WTC11 (cell line): ENCODE results near the gene RECK. TPM values are rescaled to one million over a fixed set of nuclear protein-coding genes. Genes with fewer than 3 reads are reported as not detected.
"Not testable (repeated sequence)": the region's sequence is repeated elsewhere in the genome, so short reads cannot be mapped to it uniquely, and the experiment has no call there.

Source experiments
- ATAC-seq: fragments of 200-7000 bp; cut with Tn5 transposase; 2 replicates; pipeline ENCODE4 v1.10.0; 2021; ENCODE audit warnings: mild to moderate bottlenecking, moderate library complexity
- CTCF ChIA-PET: fragments of 300-600 bp; sonication (Branson Sonifier 250); formaldehyde crosslinking; loops from one replicate; lab custom pipeline; 2021; ENCODE audit warnings: antibody characterized with exemption; lab: Charles Lee
- POLR2A ChIA-PET: fragments of 350-600 bp; sonication (Branson Sonifier 250); formaldehyde crosslinking; loops from one replicate; lab custom pipeline; 2021; ENCODE audit warnings: antibody characterized with exemption; lab: Charles Lee
- DNase-seq: peaks from one replicate; pipeline ENCODE4 v3.0.0; 2021; ENCODE audit warnings: low spot score
- H3K27ac Mint-ChIP-seq: 2 replicates; pipeline ENCODE4 v1.8.0; 2021; ENCODE audit warnings: mixed read lengths
- H3K27me3 Mint-ChIP-seq: 2 replicates; pipeline ENCODE4 v1.8.0; 2021; ENCODE audit warnings: low read depth, mild to moderate bottlenecking, moderate library complexity, mixed read lengths
- H3K36me3 Mint-ChIP-seq: 2 replicates; pipeline ENCODE4 v1.8.0; 2021; ENCODE audit warnings: mixed read lengths
- H3K4me1 Mint-ChIP-seq: 2 replicates; pipeline ENCODE4 v1.8.0; 2022; ENCODE audit warnings: mixed read lengths
- H3K4me3 Mint-ChIP-seq: 2 replicates; pipeline ENCODE4 v1.8.0; 2021; ENCODE audit warnings: mild to moderate bottlenecking, moderate library complexity, mixed read lengths
- H3K9me3 Mint-ChIP-seq: 2 replicates; pipeline ENCODE4 v1.8.0; 2021; ENCODE audit warnings: mixed read lengths
- ATF3 ChIP-seq: sonication (generic); formaldehyde crosslinking; conservative IDR thresholded peaks from 2 replicates; pipeline ENCODE4 v1.8.1; 2022; ENCODE audit warnings: mild to moderate bottlenecking, missing genetic modification reagents
- CBFB ChIP-seq: sonication (generic); formaldehyde crosslinking; IDR thresholded peaks from 2 replicates; pipeline ENCODE4 v1.8.1; 2022; ENCODE audit warnings: mild to moderate bottlenecking, low read depth, missing genetic modification reagents
- CDX4 ChIP-seq: fragments of 250-450 bp; sonication (Bioruptor Pico); IDR thresholded peaks from 2 replicates; pipeline ENCODE4 v1.9.0; 2021; ENCODE audit warnings: moderate library complexity, mild to moderate bottlenecking, inconsistent platforms, borderline replicate concordance
- CREM ChIP-seq: sonication (generic); formaldehyde crosslinking; IDR thresholded peaks from 2 replicates; pipeline ENCODE4 v1.8.1; 2022; ENCODE audit warnings: mild to moderate bottlenecking, missing genetic modification reagents, moderate library complexity
- E2F5 ChIP-seq: sonication (generic); formaldehyde crosslinking; IDR thresholded peaks from 2 replicates; pipeline ENCODE4 v1.8.1; 2022; ENCODE audit warnings: mild to moderate bottlenecking, moderate library complexity, missing genetic modification reagents
- EMX1 ChIP-seq: fragments of 250-450 bp; sonication (Bioruptor Pico); IDR thresholded peaks from 2 replicates; pipeline ENCODE4 v1.8.0; 2021; ENCODE audit warnings: mild to moderate bottlenecking
- FOXP1 ChIP-seq: sonication (generic); formaldehyde crosslinking; IDR thresholded peaks from 2 replicates; pipeline ENCODE4 v1.8.0; 2022; ENCODE audit warnings: missing genetic modification reagents, mild to moderate bottlenecking, moderate library complexity, borderline replicate concordance
- FOXP4 ChIP-seq: sonication (generic); formaldehyde crosslinking; IDR thresholded peaks from 2 replicates; pipeline ENCODE4 v1.8.0; 2022; ENCODE audit warnings: mild to moderate bottlenecking, missing genetic modification reagents
- HMGA2 ChIP-seq: fragments of 250-450 bp; sonication (Bioruptor Pico); IDR thresholded peaks from 2 replicates; pipeline ENCODE4 v1.4.0; 2021; ENCODE audit warnings: mild to moderate bottlenecking, moderate library complexity
- MLX ChIP-seq: sonication (generic); formaldehyde crosslinking; IDR thresholded peaks from 2 replicates; pipeline ENCODE4 v1.8.1; 2023; ENCODE audit warnings: mild to moderate bottlenecking, missing genetic modification reagents, moderate library complexity
- MXD4 ChIP-seq: fragments of 250-450 bp; sonication (Bioruptor Pico); IDR thresholded peaks from 2 replicates; pipeline ENCODE4 v1.8.0; 2021; ENCODE audit warnings: mild to moderate bottlenecking, moderate library complexity, borderline replicate concordance
- NR1H2 ChIP-seq: sonication (generic); formaldehyde crosslinking; IDR thresholded peaks from 2 replicates; pipeline ENCODE4 v1.9.0; 2021; ENCODE audit warnings: mild to moderate bottlenecking, moderate library complexity, missing genetic modification reagents
- NR2C2 ChIP-seq: sonication (generic); formaldehyde crosslinking; IDR thresholded peaks from 2 replicates; pipeline ENCODE4 v1.8.0; 2022; ENCODE audit warnings: mild to moderate bottlenecking, missing genetic modification reagents
- NR3C1 ChIP-seq: sonication (generic); formaldehyde crosslinking; conservative IDR thresholded peaks from 2 replicates; pipeline ENCODE4 v1.8.1; 2023; ENCODE audit warnings: low read depth, mild to moderate bottlenecking, missing genetic modification reagents
- RELA ChIP-seq: sonication (generic); formaldehyde crosslinking; IDR thresholded peaks from 2 replicates; pipeline ENCODE4 v1.8.1; 2022; ENCODE audit warnings: missing genetic modification reagents, mild to moderate bottlenecking, borderline replicate concordance
- SMAD4 ChIP-seq: sonication (generic); formaldehyde crosslinking; IDR thresholded peaks from 2 replicates; pipeline ENCODE4 v1.8.0; 2022; ENCODE audit warnings: mild to moderate bottlenecking, missing genetic modification reagents
- TP53 ChIP-seq: sonication (generic); formaldehyde crosslinking; IDR thresholded peaks from 2 replicates; pipeline ENCODE4 v1.8.1; 2023; ENCODE audit warnings: mild to moderate bottlenecking, missing genetic modification reagents
- ZMAT4 ChIP-seq: fragments of 250-450 bp; sonication (Bioruptor Pico); IDR thresholded peaks from 2 replicates; pipeline ENCODE4 v1.9.0; 2021; ENCODE audit warnings: mild to moderate bottlenecking
- ZNF219 ChIP-seq: sonication (generic); formaldehyde crosslinking; IDR thresholded peaks from 2 replicates; pipeline ENCODE4 v1.8.0; 2023; ENCODE audit warnings: missing genetic modification reagents, mild to moderate bottlenecking, borderline replicate concordance
- ZNF396 ChIP-seq: fragments of 250-450 bp; sonication (Bioruptor Pico); IDR thresholded peaks from 2 replicates; pipeline ENCODE4 v1.8.0; 2021; ENCODE audit warnings: mild to moderate bottlenecking, moderate library complexity, borderline replicate concordance
- ZNF416 ChIP-seq: fragments of 250-450 bp; sonication (Bioruptor Pico); IDR thresholded peaks from 2 replicates; pipeline ENCODE4 v1.9.0; 2021; ENCODE audit warnings: mild to moderate bottlenecking, inconsistent platforms
- ZNF671 ChIP-seq: fragments of 250-450 bp; sonication (Bioruptor Pico); IDR thresholded peaks from 2 replicates; pipeline ENCODE4 v1.8.0; 2021; ENCODE audit warnings: mild to moderate bottlenecking
- total RNA-seq: library from RNA; stranded (reverse); gene quantifications from 3 replicates; pipeline ENCODE4 v1.2.3, GENCODE V29; 2021

RECK gene
- total RNA-seq, 1 experiment from 2014 or later = 11.2 TPM

- ATAC-seq (no peak), DNase-seq (no peak)
- POLR2A ChIA-PET = no interaction called here
- Mint-ChIP-seq H3K4me3 (no peak overlapping the region), H3K27ac (no peak overlapping the region), H3K4me1 (peaks cover 10% of the 10 kb centered on the region)
- TF ChIP-seq NR3C1 (CRISPR knock-in tag) (no peak), NR1H2 (CRISPR knock-in tag) (no peak), CREM (CRISPR knock-in tag) (no peak), ZMAT4 (no peak), ZNF396 (CRISPR knock-in tag) (no peak), ZNF671 (CRISPR knock-in tag) (no peak), RELA (CRISPR knock-in tag) (no peak), FOXP4 (no peak), MLX (CRISPR knock-in tag) (no peak), CBFB (no peak), SMAD4 (no peak), E2F5 (CRISPR knock-in tag) (no peak), CDX4 (no peak), HMGA2 (CRISPR knock-in tag) (no peak), NR2C2 (CRISPR knock-in tag) (no peak), MXD4 (CRISPR knock-in tag) (no peak)
- TF ChIP-seq, all 79 proteins: peak for 0
- CTCF ChIA-PET = no interaction called here
- peaks cover 27% of the 10 kb centered on the region for H3K27me3 Mint-ChIP-seq
- no peaks in the 10 kb centered on the region for H3K36me3 Mint-ChIP-seq
- no peaks in the 10 kb centered on the region for H3K9me3 Mint-ChIP-seq
These were observed 91.6 kb downstream of the RECK start for GRCh38 chr9:36128349-36128748.

- Mint-ChIP-seq H3K4me1 (peaks cover 10% of the 10 kb centered on the region), H3K36me3 (no peaks in the 10 kb centered on the region), H3K4me3 (no peak overlapping the region), H3K27me3 (peaks cover 35% of the 10 kb centered on the region), H3K27ac (no peak overlapping the region), H3K9me3 (no peaks in the 10 kb centered on the region)
- TF ChIP-seq FOXP1 (no peak), E2F5 (CRISPR knock-in tag) (no peak), ATF3 (CRISPR knock-in tag) (no peak), ZNF416 (CRISPR knock-in tag) (no peak), EMX1 (CRISPR knock-in tag) (no peak), ZNF396 (CRISPR knock-in tag) (no peak), ZNF219 (CRISPR knock-in tag) (no peak), TP53 (CRISPR knock-in tag) (no peak), ZNF671 (CRISPR knock-in tag) (no peak)
- ATAC-seq (no peak), DNase-seq (no peak)
- ChIA-PET CTCF (interaction anchor here (0.9 to 1.0 kb wide), 3 partner anchors 28 to 121 kb away, joined by 3 to 4 read pairs (median 3); no protein-coding TSS in a partner anchor), POLR2A (no interaction called here)
These were observed 92.4 kb downstream of the RECK start for GRCh38 chr9:36129139-36129538.

GRCh38 chr9:36131666-36132065 is 95.0 kb downstream of the RECK start:
- CTCF ChIA-PET = interaction anchor here (0.7 to 1.3 kb wide), 2 partner anchors 28 to 33 kb away, joined by 3 to 5 read pairs; no protein-coding TSS in a partner anchor
- H3K36me3 Mint-ChIP-seq, H3K9me3 Mint-ChIP-seq, H3K27ac Mint-ChIP-seq, POLR2A ChIA-PET, H3K4me3 Mint-ChIP-seq, ATAC-seq, DNase-seq: not testable (repeated sequence)
- Mint-ChIP-seq H3K4me1 (peaks cover 25% of the 10 kb centered on the region), H3K27me3 (peaks cover 55% of the 10 kb centered on the region)
